GM12865 (cell line): Measurements from ENCODE around the gene TLX1.

Source experiments
- DNase-seq: peaks from one replicate; pipeline ENCODE4 v3.0.0; 2010; ENCODE audit warnings: low read depth
- H3K4me3 ChIP-seq: 2 replicates; pipeline ENCODE4 v1.5.1; 2011; ENCODE audit warnings: mild to moderate bottlenecking, low read depth, low read length, control low read depth
- CTCF ChIP-seq: IDR thresholded peaks from 2 replicates; pipeline ENCODE4 v1.5.1; 2011; ENCODE audit warnings: low read length, control low read depth, low read depth, inconsistent platforms; ENCODE audit not compliant: insufficient read depth; ENCODE audit errors: missing control alignments

The TLX1 gene

GRCh38 chr10:101166430-101166829 is 35.3 kb downstream of the TLX1 start:
- TF ChIP-seq CTCF, result no peak
- H3K4me3 ChIP-seq, result no peak overlapping the region
- no peak for DNase-seq

- no peak for TF ChIP-seq CTCF
- DNase-seq, result no peak
- no peak overlapping the region for H3K4me3 ChIP-seq
These were observed 41.6 kb downstream of the TLX1 start for GRCh38 chr10:101172741-101173140.

- H3K4me3 ChIP-seq, result no peak overlapping the region
- TF ChIP-seq CTCF, result no peak
- no peak for DNase-seq
These were observed 43.2 kb downstream of the TLX1 start for GRCh38 chr10:101174319-101174718.

GRCh38 chr10:101176577-101176976 is 45.5 kb downstream of the TLX1 start:
- no peak for DNase-seq
- TF ChIP-seq CTCF, result no peak
- H3K4me3 ChIP-seq, result no peak overlapping the region

GRCh38 chr10:101182936-101183335 is 51.8 kb downstream of the TLX1 start:
- TF ChIP-seq CTCF, result no peak
- DNase-seq, result no peak
- no peak overlapping the region for H3K4me3 ChIP-seq

- DNase-seq, result no peak
- H3K4me3 ChIP-seq, result no peak overlapping the region
- no peak for TF ChIP-seq CTCF
These were observed 52.5 kb downstream of the TLX1 start for GRCh38 chr10:101183458-101184183.
